C4-2B (cell line): ENCODE results near the gene ICAM5.

Source experiments
- CTCF ChIP-seq: fragments of 450-650 bp; conservative IDR thresholded peaks from 2 replicates; pipeline ENCODE4 v1.5.1; 2017; ENCODE audit warnings: mild to moderate bottlenecking
- ZFX ChIP-seq: fragments of 450-650 bp; IDR thresholded peaks from 2 replicates; pipeline ENCODE4 v1.6.1; 2017

- TF ChIP-seq CTCF = no peak
- peak; percentile 63; the same call in 1 of the 2 replicates for TF ChIP-seq ZFX
These were observed 25.8 kb downstream of the ICAM5 start, which contains the start of gene FDX2 for GRCh38 chr19:10315335-10316214.
